ES-I3 (cell line): Measurements from ENCODE around the gene BIRC7.

Source experiments
- H3K36me3 ChIP-seq: 2 replicates; pipeline ENCODE4 v1.6.1; 2013; ENCODE audit warnings: mild to moderate bottlenecking, low read length, control low read depth, moderate library complexity; ENCODE audit not compliant: insufficient read depth
- H3K4me1 ChIP-seq: 2 replicates; pipeline ENCODE4 v1.6.1; 2013; ENCODE audit warnings: mild to moderate bottlenecking, control low read depth, low read length; ENCODE audit not compliant: insufficient read depth
- H3K9ac ChIP-seq: 2 replicates; pipeline ENCODE4 v1.6.1; 2013; ENCODE audit warnings: low read depth, mild to moderate bottlenecking, low read length, moderate library complexity
- H3K9me3 ChIP-seq: 2 replicates; pipeline ENCODE4 v1.6.1; 2013; ENCODE audit warnings: mild to moderate bottlenecking, low read length, moderate library complexity; ENCODE audit not compliant: control insufficient read depth, insufficient read depth

Gene BIRC7

DNA sequence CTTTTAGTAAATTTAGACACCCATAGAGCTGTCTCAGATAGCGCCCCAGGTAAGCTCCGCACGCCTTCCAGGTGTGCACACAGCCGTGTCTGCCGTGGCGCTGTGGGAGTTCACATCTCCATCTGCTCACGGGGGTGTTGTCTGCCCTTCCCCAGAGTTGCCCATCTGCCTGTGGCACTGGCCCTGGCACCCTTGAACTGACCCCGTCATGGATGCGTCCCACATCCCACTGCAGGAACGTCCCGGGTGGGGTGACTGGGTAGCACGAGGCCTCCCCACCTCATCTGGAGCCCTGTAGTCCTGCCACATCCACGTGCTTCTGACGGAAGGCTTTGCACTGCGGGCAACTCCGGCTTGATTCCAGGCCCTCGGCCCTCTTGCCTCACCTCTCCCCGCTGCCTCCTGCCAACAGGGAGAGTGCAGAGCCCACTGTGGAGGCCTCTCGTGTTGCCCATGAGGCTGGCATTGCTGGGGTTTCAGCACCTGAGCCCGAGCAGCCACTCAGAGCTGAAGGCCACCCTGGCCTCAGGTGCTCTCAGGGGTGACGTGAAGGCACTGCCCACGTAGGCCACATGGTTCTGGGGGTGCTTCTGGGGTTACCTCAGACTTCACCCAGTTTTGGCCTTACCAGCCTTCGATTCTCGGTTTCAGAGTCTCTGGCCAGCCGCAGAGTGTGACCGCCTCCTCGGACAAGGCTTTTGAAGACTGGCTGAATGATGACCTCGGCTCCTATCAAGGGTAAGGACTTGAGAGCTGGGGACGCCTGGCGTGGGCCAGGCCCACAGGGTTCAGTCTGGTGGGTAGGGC is 42.0 kb downstream of the BIRC7 start:
- no peak overlapping the region for H3K9ac ChIP-seq
- peaks cover 21% of the 10 kb centered on the region; the same call in 1 of the 2 replicates for H3K36me3 ChIP-seq
- no peaks in the 10 kb centered on the region for H3K9me3 ChIP-seq
- H3K4me1 ChIP-seq, result no peaks in the 10 kb centered on the region; the same call in 1 of the 2 replicates

DNA sequence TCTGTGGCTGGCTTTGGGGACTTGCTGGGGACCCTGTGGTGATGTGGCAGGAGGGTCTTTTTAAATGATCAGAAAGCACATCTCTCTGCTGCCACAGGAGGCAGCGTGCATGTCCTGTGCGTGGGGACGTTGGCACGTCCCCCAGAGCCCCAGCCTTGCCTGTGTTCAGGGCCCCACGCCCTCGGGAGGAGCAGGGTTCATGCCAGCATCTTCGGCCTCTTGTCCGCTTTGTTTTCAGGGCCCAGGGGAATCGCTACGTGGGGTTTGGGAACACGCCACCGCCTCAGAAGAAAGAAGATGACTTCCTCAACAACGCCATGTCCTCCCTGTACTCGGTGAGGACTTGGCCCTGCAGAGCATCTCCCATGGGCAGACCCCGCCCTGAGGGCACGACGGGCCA is 43.0 kb downstream of the BIRC7 start:
- Histone ChIP-seq H3K9ac (no peak overlapping the region), H3K9me3 (no peaks in the 10 kb centered on the region), H3K36me3 (peaks cover 21% of the 10 kb centered on the region; the same call in 1 of the 2 replicates), H3K4me1 (no peaks in the 10 kb centered on the region; the same call in 1 of the 2 replicates)

GRCh38 chr20:63279931-63280330 is 44.2 kb downstream of the BIRC7 start:
- H3K9ac ChIP-seq, result no peak overlapping the region
- peaks cover 21% of the 10 kb centered on the region; the same call in 1 of the 2 replicates for H3K36me3 ChIP-seq
- H3K4me1 ChIP-seq, result no peaks in the 10 kb centered on the region
- no peaks in the 10 kb centered on the region for H3K9me3 ChIP-seq

DNA sequence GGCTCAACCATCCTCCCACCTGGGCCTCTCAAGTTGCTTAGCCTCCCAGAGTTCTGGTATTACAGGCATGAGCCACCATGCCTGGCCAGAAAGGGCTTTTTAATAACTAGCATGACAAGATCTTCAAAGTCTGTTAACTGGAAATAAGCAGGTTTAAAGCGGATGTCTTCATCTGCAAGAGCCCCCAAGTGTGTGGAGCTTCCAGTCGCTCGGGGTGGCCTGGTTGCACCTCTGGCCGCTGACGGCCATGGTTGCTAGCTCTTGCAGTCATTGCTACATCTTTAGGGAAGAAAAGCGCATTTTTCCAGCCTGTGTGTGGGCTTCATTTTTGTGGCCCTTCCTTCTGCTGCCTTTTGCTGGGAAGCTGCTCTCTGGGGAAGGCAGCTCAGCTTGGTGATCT is 44.7 kb downstream of the BIRC7 start:
- H3K4me1 ChIP-seq, result no peaks in the 10 kb centered on the region
- no peaks in the 10 kb centered on the region for H3K9me3 ChIP-seq
- peaks cover 21% of the 10 kb centered on the region; the same call in 1 of the 2 replicates for H3K36me3 ChIP-seq
- no peak overlapping the region for H3K9ac ChIP-seq

DNA sequence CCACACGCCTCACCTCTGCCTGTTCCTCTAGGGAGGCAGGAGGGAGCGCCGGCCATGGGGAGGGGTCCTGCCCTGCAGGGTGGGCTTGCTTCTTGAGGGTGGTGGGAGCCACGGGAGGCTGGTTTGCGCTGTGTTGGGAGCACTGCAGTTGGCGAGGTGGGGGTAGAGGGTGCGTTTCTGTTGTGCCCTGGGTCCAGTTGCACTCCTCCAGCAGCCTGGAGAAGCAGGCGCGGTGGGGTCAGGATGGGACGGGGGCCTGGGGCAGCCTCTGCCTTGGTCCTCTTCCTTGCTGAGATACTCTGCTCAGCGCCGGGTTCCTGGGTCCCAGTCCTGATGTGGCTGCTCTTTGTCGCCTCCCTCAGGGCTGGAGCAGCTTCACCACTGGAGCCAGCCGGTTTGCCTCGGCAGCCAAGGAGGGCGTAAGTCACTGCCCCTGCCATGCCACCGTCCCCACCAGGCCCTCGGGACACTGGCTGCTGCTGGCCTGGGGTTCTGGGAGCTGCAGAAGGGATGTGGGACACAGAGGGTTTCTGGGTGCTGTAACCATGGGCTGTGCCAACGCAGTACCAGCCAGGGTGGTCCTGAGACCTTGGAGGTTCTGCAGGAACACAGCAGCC is 45.3 kb downstream of the BIRC7 start:
- H3K9ac ChIP-seq, result no peak overlapping the region
- H3K36me3 ChIP-seq, result peaks cover 17% of the 10 kb centered on the region; the same call in 1 of the 2 replicates
- H3K4me1 ChIP-seq, result no peaks in the 10 kb centered on the region
- H3K9me3 ChIP-seq, result no peaks in the 10 kb centered on the region

- Histone ChIP-seq H3K4me1 (no peaks in the 10 kb centered on the region), H3K9ac (no peak overlapping the region), H3K9me3 (no peaks in the 10 kb centered on the region), H3K36me3 (peaks cover 9% of the 10 kb centered on the region; the same call in 1 of the 2 replicates)
These were observed 46.3 kb downstream of the BIRC7 start for GRCh38 chr20:63281742-63282665.

DNA sequence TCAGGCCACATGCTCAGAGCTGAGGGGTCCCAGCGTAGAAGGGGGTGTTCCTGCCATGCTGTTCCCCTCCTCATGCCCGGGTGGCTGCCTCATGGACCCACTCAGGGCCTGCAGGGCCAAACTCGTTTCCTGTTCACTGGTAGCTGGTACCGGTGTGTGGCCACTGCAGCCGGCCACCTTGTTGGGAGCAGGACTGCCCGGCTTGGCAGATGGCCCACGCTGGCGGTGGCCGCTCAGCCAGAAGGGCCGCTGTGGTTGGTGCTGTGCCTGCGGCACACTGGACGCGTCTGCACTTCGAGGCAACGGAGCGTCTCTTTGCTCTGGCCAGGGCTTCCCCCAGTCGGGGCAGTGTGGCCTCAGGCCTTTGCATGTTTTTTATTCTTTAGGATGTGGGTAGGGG is 47.2 kb downstream of the BIRC7 start:
- Histone ChIP-seq H3K4me1 (no peaks in the 10 kb centered on the region), H3K9ac (no peak overlapping the region)

GRCh38 chr20:63283397-63284082 is 47.8 kb downstream of the BIRC7 start:
- Histone ChIP-seq H3K9ac (no peak overlapping the region), H3K9me3 (no peaks in the 10 kb centered on the region), H3K4me1 (no peaks in the 10 kb centered on the region), H3K36me3 (peaks cover 6% of the 10 kb centered on the region; the same call in 1 of the 2 replicates)

More for the DNA sequence above, 47.2 kb downstream of the BIRC7 start:
- H3K36me3 ChIP-seq, result peaks cover 9% of the 10 kb centered on the region; the same call in 1 of the 2 replicates
- H3K9me3 ChIP-seq, result no peaks in the 10 kb centered on the region

DNA sequence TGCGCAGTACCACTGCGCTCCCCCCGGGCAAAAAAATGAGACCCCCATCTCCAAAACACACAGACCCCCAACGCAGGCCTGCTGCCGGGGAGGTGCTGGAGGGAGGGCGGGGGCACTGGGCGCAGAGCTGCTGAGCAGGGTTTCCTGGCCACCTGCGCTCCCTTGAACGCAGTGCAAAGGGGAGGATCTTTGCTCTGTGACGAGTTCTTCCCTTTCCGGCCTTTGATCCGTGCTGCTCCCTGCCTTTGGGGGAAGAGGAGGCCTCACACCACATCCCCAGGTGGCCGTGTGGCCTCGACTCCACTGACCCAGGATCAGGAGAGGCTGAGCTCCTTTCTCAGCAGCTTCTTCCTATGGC is 48.4 kb downstream of the BIRC7 start:
- Histone ChIP-seq H3K9me3 (no peaks in the 10 kb centered on the region), H3K36me3 (peaks cover 1% of the 10 kb centered on the region; the same call in 1 of the 2 replicates), H3K9ac (no peak overlapping the region), H3K4me1 (no peaks in the 10 kb centered on the region)

GRCh38 chr20:63284544-63284949 is 48.8 kb downstream of the BIRC7 start:
- no peaks in the 10 kb centered on the region for H3K9me3 ChIP-seq
- H3K36me3 ChIP-seq, result no peaks in the 10 kb centered on the region; the same call in 1 of the 2 replicates
- H3K9ac ChIP-seq, result no peak overlapping the region
- no peaks in the 10 kb centered on the region for H3K4me1 ChIP-seq

DNA sequence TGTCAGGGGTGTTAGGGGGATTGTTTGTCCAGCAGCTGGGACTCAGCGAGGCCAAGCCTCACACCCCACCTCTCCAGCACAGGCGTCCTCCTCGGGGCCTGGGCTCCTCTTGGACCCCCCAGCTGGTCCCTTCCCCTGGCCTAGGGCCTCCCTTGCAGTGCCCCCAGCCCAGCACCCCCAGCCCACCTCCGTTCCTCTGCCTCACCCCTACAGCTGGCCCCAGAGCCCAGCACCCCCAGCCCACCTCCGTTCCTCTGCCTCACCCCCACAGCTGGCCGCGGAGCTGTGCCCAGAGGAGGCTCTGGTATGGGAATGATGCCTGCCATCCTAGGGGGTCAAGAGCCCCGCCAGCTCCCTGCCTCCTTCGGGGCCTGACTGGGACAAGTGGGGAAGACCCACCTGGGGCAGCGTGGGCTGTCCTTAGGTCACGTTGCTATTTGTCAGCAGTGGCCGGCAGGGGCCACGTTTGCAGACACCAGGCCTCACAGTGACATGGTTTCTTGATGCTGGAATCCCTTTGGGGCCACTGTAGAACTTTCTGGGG is 49.3 kb downstream of the BIRC7 start:
- H3K9ac ChIP-seq, result no peak overlapping the region
- H3K36me3 ChIP-seq, result no peaks in the 10 kb centered on the region; the same call in 1 of the 2 replicates
- no peaks in the 10 kb centered on the region for H3K9me3 ChIP-seq
- H3K4me1 ChIP-seq, result no peaks in the 10 kb centered on the region

GRCh38 chr20:63285636-63286615 is 50.2 kb downstream of the BIRC7 start:
- Histone ChIP-seq H3K9me3 (no peaks in the 10 kb centered on the region), H3K9ac (no peak overlapping the region), H3K4me1 (peaks cover 3% of the 10 kb centered on the region; the same call in 1 of the 2 replicates), H3K36me3 (no peaks in the 10 kb centered on the region; the same call in 1 of the 2 replicates)
